ENCODE results near the gene TCL1B.

The TCL1B gene

DNA sequence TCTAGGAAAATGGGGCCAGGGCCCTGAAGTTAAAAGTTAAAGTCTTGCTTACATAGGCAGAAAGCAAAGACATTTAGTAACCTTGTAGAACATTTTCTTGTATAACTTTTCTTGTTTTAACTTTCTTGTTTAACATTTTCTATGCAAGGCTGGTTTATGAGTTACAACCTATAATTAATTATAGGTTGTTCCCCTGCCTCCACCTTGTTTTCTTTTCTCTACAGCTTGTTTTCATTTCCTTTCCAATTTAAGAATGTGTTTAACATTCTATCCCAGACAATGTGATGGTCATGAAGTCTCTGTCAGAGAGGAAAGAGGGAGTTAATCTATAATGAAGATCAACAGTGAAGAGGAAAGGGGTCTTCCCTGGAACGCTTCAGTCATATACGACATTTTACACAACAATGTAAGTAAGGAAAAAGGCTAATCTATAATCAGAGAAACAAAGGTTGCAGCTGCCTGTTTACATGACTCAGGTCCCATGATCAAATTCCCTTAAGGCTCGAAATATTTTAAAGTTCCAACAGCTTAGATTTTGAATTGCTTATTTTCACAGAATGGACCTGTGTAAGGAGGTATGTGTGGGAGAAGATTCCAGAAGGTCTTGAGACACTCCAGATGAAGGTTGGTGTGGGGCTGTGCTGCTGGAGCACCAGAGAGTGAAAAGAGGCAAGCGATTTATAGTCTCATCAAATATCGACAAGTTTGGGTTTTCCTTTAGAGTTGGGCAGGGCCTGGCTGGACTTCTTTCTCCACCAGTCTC is 34.2 kb upstream of the TCL1B start:
- no peak overlapping the region for H3K4me3 ChIP-seq (ENCODE audit: low read length)
- DNase-seq (ENCODE audit: low read depth): no peak
- TF ChIP-seq, protein P1, sequence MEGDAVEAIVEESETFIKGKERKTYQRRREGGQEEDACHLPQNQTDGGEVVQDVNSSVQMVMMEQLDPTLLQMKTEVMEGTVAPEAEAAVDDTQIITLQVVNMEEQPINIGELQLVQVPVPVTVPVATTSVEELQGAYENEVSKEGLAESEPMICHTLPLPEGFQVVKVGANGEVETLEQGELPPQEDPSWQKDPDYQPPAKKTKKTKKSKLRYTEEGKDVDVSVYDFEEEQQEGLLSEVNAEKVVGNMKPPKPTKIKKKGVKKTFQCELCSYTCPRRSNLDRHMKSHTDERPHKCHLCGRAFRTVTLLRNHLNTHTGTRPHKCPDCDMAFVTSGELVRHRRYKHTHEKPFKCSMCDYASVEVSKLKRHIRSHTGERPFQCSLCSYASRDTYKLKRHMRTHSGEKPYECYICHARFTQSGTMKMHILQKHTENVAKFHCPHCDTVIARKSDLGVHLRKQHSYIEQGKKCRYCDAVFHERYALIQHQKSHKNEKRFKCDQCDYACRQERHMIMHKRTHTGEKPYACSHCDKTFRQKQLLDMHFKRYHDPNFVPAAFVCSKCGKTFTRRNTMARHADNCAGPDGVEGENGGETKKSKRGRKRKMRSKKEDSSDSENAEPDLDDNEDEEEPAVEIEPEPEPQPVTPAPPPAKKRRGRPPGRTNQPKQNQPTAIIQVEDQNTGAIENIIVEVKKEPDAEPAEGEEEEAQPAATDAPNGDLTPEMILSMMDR (conservative IDR thresholded peaks at IDR 0.05; ENCODE audit: low read depth, low read length): no peak

DNA sequence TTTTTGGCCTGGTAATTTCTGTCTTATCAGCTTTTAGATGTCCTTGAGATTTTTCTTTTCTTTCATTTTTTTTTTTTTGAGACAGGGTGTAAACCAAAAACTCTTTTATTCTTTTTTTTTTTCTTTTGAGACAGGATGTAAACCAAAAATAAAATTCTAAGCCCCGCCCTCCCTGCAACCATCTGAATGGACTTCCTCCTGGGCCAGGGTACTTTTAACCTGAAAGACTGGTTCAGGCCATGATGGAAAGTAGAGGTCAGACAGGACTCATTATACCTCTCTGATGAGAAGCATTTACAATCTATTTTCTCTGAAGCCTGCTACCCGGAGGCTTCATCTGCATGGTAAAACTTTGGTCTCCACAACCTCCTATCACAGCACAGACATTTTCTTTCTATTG is 33.5 kb upstream of the TCL1B start:
- no peak for DNase-seq (ENCODE audit: low read depth)
- TF ChIP-seq, protein P1 (conservative IDR thresholded peaks at IDR 0.05; ENCODE audit: low read depth, low read length): no peak
- no peak overlapping the region for H3K4me3 ChIP-seq (ENCODE audit: low read length)

DNA sequence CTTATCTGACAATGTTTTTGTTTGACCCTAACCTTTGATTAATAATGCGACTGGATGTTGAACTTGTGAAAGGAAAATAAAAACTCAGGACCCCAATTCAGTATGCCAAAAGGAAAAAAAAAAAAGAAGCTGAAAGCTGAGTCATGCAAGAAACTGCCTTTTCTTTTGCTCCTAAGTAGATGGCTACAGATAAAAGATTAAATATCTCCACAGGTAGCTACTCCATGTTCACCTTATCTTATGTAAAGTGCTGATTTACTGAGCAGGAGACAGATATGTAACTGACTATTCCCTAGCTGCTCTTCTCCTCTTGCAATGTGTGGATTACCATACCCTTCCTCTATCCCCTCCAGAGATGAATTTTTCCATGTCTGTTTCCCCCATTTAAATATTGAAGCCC is 30.8 kb upstream of the TCL1B start:
- no peak for DNase-seq (ENCODE audit: low read depth)
- no peak overlapping the region for H3K4me3 ChIP-seq (ENCODE audit: low read length)
- TF ChIP-seq, protein P1 (conservative IDR thresholded peaks at IDR 0.05; ENCODE audit: low read depth, low read length): no peak

DNA sequence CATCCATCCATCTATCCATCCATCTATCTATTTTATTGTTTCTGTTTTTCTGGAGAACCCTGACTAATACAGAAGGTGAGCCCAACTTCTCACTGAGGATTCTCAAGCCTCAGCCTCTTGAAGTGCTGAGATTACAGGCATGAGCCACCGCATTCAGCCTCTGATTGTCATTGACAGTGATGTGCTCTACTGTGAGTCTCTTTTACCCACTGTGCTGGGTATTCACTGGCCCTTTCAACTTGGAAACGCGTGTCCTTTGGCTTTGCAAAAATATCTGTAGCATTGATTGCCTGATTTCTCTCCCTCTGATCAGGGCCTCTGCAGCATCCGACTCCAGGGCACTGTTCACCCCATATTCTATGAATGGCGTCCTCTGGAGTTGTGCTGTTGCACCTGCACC is 29.6 kb upstream of the TCL1B start:
- TF ChIP-seq, protein P1 (conservative IDR thresholded peaks at IDR 0.05; ENCODE audit: low read depth, low read length): no peak
- DNase-seq (ENCODE audit: low read depth): no peak
- no peak overlapping the region for H3K4me3 ChIP-seq (ENCODE audit: low read length)

DNA sequence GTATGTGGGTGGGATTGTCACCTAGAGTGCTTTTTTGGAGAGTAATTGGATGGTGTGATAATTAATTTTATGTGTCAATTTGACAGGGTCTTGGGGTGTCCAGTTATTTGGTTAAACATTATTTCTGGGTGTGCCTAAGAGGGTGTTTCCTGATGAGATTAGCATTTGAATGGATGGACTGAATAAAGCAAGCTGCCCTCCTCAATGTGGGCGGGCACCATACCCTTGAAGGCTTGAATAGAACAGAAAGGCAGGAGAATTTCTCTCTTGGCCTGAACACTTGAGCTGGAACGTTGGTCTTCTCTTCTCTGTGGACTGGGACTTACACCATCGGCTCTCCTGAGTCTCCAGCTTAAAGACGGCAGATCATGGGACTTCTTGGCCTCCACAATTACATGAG is 28.8 kb upstream of the TCL1B start:
- DNase-seq (ENCODE audit: low read depth): no peak
- TF ChIP-seq, protein P1 (conservative IDR thresholded peaks at IDR 0.05; ENCODE audit: low read depth, low read length): no peak
- no peak overlapping the region for H3K4me3 ChIP-seq (ENCODE audit: low read length)

DNA sequence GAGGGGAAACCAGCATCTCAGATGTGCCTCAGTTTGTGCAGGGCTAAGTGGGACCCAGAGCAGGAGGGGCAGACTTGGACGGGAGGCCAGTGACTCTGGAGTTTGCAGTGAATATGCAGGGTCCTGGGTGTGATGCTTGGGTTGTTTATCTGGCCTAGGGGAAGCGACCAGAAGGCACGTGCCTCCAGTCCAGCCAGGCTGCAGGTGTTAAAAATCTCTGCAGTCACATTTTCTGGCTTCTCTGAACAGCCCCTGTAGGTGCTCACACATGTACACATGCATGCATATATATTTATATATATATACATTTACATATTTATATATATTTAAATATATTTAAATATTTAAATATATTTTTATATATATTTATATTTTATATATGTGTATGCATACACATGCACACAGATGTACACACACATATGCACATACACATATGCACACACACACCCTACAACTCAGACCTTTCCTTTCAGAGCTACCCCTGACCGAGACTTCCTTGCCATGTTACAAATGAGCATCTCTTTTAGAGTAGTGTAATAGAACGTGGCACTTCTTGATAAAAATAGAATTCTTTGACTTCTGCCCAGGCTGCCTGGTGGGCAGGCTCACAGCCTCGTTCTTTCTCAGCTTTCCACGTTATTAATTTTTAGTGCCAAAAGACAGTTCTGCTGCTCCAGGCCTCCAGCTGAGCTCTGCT is 26.8 kb upstream of the TCL1B start:
- no peak for DNase-seq (ENCODE audit: low read depth)
- H3K4me3 ChIP-seq (ENCODE audit: low read length): no peak overlapping the region
- TF ChIP-seq, protein P1 (conservative IDR thresholded peaks at IDR 0.05; ENCODE audit: low read depth, low read length): no peak

DNA sequence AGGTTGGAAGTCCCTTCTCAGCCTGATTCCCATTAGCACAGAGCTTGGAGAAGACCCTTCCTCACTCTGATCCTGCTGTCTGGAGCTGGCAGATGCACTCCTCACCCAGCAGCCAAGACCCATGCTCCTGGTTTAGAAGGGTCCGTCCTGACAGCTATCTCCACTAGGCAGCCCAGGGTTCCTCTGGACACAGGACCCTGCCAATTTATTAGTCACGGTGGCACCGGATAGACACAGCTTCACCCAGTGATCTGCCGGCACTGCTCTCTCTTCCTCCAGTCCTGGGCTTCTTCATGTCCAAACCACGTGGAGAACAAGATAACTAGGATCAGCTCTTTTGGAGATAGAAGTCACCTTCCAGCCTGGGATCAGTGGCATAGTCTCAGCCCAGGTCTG is 26.2 kb upstream of the TCL1B start:
- no peak overlapping the region for H3K4me3 ChIP-seq (ENCODE audit: low read length)
- no peak for DNase-seq (ENCODE audit: low read depth)
- TF ChIP-seq, protein P1 (conservative IDR thresholded peaks at IDR 0.05; ENCODE audit: low read depth, low read length): no peak

Data from retinal pigment epithelial cell (primary cell).